Limb (tissue), 2 donors: Measurements from ENCODE around the gene PCED1B.
"Not testable (repeated sequence)": the region's sequence is repeated elsewhere in the genome, so short reads cannot be mapped to it uniquely, and the experiment has no call there.

Experiments used
- DNase-seq, 2 donors: peaks; one replicate each; pipeline ENCODE4 v3.0.0-alpha.2; 2016; ENCODE audit errors: extremely low spot score in 2 of 2

Gene PCED1B

DNA sequence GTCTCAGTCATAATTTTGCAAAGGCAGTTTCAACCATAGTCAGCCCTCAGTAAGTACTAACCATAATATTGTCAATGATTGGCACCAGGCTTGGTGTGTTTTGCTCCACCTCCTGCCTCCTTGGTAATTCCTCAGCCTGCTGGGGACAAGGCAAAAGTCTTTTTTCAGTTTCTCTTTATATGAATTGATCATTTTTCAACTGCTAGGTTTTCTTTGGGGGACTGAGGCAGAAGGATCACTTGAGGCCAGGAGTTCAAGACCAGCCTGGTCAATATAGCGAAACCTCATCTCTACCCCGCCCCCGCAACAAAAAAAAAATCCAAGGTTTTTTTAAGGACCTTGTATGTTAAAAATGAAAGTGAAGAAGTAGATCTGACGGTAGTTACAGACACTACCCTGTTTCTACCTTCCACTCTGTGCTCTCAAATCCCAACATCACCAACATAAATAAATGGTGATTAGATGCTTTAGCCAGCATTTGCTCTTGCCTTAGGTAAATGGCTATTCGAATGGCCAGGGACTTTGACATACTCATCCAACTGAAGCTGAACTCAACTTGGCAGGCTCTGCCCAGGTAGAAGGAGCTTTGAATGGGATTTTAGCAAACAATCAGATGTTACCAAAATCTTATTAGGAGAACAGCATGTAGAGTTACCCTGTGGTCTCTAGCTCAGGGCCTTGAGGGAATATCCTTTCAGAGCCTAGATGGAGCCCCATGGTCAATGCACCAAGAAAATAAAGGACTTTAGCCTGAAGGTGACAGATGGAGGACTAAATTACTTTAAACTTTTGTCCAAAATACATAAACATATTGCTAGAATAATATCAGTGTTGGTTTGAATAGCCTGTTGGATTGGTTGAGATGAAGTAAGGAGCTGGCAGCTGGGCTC lies 127.3 kb downstream of the PCED1B start:
- no peak for DNase-seq

DNA sequence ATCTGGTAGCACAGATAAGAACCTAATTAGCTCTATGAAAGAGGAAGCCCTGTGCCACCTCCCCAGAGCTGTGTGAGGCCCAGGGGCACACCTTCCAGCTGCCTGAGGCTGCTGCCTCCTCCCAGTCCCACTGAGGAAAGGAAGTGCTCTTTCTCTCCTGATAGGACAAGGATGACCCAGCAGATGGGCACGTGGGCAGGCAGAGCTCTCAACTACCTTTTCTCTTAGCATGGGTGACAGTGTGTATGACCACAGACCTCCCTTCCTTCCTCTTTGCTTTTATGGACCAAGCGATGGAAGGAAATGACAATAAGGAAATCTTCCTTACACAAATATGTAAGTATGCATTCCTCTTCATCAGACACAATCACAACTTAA lies 127.9 kb downstream of the PCED1B start:
- DNase-seq = no peak

DNA sequence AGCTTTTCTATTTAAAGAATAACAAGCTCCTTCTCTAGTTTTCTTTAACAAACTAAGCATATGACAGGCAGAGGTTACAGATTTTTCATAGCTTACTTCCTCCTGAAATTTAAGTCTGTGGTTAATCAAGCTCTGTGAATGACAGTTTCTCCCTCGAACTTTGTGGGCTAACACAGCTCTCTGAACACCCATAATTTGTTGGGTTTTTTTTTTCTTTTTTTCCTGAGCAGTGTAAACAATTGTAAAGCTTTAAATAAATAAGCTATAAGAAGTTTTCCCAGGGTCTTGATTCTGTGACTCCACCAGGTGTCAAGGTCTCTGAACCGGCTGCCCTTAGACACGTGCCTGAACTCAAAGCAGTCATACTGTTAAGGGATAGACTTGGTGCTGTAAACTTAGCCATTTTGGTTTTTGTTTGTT lies 128.4 kb downstream of the PCED1B start:
- DNase-seq = no peak

DNA sequence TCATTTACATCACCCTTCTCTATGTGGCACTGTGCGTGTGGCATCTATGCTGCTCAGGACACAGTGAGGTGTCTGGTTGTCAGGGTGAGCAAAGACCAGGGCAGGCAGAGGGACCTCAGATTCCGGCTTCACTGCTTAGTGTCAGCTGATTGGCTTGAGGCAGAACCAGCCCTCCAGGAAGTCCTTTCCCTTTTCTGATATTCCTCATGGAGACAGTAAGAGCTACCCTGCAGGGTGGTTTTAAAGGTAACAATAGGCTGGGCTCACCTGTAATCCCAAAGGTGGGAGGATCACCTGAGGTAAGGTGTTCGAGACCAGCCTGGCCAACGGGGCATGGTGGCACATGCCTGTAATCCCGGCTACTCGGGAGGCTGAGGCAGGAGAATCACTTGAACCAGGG lies 129.6 kb downstream of the PCED1B start:
- DNase-seq = no peak

DNA sequence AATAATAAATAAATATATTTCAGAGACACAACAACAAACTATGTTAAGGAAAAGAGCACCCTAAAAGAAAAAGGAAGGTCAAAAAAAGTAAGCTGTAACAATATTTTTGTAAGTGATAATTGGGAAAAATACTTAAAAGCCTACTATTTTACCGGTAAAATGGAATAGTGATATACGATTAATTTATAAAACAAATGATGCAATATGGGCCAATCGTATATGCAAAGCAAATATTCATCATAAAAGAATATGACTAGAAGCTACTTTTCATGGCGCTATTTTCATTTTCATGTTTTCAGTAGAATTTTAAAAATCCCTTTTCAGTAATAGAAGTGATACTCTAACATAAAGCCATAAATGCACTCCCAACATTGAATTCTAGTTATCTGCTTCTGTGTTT lies 131.4 kb downstream of the PCED1B start:
- DNase-seq = no peak

DNA sequence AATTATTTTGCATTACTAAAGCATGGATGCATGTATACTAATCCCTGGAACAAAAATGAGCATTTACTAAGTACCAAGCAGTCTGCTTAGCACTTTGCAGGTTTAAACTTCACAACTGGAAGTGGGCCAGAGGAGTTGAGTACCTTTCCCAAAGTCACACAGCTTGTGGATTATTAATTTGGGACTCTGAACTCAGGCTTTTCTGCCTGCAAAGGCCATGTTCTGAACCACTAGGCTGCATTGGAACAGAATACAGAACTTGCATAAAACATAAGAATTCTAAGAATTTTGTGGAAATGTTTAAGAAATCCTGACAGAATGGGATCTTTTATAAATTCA lies 133.2 kb downstream of the PCED1B start:
- DNase-seq = no peak

DNA sequence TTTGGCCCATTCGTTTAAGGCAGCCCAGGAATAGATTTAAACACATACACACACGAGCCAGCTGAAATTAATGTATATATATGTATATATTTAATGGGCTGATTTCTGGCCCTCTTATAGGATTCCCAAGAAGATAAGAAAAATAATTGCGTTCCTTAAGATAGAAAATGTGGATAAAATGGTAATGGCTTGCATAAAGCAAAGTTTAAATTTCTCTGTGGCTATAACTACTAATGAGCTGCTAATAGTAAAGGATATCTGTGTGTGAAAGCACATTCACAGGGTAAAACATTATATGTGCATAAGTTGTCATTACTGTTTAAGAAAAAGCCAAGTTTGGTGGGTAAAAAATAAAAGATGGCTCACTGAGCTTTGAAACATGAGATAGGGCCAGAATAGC lies 134.0 kb downstream of the PCED1B start:
- no peak for DNase-seq

DNA sequence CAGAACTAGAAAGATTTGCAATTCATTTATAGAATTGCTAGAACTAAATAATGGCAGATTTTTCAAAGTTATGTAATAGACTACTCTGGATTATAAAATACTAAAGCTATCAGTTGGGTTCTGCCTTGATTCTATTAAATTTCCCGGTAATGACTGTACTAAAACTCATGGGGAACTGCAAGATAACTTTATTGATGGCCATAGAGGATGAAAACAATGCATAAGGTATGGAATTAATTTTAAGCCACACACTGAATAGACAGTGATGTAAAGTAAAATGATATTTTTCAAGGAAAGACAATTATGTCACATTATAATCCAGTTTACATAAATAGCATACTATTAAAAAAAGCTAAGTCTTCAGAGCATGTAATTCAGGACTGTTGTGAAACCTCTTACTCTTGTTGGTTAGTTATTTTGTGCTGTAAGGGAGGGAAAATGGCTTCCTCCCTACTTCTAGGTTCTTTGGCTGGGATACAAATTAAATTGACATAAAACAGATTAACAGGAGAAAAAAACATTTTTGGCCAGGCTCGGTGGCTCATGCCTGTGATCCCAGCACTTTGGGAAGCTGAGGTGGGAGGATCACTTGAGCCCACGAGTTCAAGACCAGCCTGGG lies 134.7 kb downstream of the PCED1B start:
- DNase-seq = no peak

DNA sequence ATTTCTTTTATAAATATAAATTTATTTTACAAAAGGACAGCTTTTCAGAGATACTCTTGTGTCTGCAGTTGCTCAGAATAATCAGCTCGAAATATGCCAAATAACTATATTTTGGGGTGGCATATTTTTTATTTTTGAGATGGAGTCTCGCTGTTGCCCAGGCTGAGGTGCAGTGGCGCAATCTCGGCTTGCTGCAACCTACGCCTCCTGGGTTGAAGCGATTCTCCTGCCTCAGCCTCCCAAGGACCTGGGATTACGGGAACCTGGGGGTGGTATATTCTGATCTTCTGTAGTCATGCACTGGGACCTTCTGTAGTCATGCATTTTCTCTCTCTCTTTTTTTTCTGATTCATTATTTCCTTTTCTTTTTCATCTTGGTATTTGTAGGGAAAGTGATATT lies 135.3 kb downstream of the PCED1B start:
- no peak for DNase-seq

DNA sequence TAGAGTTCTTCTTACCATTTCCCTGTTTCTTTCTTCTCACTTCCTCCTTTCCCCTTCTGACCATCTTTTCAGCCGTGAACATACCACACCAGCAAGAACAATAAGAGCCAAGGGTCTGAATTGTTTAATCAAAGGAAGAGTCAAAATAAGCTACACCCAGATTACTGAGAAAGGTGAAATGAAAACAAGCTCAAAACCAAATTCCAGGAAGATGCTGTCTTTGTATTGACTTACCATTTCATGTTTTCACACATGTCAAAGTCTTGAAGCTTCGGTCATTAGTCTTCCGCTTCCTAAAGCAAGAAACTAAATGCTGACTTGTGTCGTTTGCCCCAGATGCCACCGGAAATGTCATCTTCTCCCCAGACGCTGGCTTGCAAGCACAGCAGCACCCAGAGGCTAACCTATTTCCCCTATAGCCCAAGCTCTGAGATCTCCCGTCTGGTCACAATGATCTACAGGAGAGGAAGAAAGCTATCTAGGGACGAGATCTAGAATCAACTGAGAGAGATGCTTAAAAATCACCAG lies 136.8 kb downstream of the PCED1B start:
- DNase-seq = no peak

DNA sequence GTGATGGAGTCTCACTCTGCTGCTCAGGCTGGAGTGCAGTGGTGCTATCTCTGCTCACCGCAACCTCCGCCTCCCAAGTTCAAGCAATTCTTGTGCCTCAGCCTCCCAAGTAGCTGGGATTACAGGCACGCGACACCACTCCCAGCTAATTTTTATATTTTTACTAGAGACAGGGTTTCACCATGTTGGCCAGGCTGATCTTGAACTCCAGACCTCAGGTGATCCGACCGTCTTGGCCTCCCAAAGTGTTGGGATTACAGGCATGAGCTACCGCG lies 138.1 kb downstream of the PCED1B start:
- DNase-seq = not testable (repeated sequence)

DNA sequence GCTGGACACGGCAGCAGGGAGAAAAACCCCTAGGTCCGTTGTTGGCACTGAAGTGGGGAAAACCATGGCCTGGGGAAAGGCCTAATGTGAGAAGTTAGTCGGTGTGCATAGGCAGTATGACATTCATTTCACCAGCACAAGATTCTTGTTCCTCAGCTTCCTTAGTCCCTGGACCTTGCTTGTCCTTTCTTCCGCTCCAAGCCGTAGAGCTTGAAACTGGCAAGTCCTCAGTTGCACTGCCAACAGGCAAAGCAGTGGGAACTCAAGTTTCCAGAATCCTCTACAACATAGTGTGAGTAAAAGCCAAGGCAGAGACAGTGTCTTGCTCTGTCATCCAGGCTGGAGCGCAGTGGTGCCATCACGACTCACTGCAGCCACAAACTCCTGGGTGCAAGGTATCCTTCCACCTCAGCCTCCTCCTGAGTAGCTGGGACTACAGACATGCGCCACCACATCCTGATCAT lies 138.8 kb downstream of the PCED1B start:
- DNase-seq = no peak

DNA sequence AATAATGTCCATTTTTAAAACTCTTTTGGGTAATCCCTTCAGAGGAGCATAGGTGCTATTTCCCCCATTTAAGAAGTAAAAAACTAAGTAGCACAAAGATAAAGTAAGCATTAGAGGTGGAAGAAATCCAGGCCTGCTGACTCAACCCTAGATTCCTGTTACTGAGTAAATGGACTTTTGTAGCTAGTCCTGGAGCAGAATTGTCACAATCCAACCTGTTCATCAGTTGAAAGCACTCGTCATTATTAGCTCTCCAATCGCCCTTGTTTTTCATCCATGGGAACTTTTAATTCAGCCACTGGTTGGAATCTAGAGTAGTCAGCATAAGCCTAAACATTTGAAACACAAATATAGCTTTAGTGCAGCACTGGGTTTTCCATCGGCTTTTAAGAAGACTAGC lies 139.8 kb downstream of the PCED1B start:
- no peak for DNase-seq

DNA sequence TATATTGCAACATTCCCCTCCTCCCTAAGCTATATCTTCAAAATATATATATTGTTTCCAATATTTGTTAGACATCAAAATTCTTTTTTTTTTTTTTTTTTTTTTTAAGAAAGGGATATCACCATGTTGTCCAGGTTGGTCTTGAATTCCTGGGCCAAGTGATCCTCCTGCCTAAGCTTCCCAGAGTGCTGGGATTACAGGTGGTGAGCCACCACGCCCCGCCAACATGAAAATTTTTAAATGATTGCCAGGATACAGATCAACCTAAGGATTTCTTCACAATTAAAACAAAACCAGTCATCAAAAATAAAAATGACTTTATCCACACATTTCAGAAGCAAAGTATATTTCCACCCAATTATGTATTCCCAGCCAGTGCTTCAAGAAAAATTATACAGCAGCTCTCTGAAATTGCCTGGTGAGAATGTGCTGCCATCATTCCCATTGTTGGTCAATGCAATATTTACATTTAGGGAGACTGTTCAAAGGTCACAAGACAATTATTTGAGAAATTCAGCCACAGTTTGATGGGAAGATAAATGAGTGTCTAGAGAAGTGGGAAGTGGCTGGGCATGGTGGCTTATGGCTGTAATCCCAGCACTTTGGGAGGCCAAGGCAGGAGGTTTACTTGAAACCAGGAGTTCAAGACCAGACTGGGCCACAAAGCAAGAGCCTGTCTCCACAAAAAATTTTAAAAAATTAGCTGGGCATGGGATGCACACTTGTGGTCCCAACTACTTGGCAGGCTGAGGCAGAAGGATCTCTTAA lies 142.0 kb downstream of the PCED1B start:
- DNase-seq = no peak

DNA sequence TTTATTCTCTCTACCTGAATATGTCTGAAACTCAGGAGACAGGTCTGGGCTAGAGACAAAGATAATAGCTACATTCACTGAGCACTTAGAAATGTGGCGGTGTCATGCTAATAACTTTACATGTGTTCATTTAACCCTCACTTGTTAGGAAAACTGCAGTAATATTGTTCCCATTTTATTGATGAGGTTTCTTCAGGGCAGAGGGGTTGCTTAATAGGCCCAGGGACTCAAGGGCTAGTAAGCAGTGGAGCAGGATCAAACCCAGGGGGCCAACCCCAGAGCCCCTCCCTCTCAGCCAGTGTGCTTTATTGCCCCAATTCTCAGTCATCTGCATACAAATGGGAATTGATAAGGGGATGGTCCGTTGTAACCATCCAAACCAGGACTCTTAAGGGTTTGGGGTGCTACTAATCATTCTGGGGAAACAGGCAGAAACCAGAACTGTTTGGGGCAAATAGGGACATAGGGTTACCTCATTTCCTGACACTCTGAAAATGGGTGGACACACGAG lies 143.2 kb downstream of the PCED1B start:
- DNase-seq = no peak

DNA sequence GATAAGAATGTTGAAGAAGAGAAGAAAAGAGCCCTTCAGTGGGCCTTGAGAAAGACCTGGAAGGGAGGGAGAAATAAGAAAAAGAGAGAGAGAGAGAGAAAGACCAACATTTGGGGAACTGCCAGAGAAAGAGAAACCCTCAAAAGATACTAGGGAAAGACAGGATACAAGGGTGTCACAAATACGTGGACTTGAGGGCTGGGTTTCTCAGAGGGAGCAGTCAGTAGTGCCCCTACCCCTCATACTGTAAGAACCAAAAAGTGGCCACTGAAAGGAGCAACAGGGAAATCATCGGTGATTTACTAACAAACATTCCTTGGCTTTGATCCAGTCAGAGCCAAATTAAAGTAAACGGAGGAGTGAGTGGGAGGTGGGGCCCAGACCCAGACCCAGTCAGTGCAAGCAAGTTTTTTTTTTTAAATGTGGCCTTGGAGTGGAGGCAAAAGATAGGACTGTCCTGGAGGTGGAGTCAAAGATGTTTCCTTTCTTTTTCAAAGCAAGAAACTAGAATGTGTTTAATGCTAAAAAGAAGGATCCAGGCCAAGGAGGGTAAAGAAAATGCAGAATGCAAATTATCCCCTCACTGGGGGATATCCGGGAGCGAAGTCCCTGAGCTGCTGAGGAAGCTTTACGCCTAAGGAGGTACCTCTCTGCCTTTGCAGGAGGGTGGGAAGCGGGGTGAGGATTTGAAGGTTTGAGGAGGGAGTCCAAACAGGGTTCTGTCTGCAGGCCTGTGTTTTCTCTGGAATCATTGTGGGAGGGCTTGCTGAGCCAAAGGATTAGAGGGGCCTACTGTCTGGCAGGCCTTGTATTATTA lies 143.8 kb downstream of the PCED1B start:
- DNase-seq = no peak

DNA sequence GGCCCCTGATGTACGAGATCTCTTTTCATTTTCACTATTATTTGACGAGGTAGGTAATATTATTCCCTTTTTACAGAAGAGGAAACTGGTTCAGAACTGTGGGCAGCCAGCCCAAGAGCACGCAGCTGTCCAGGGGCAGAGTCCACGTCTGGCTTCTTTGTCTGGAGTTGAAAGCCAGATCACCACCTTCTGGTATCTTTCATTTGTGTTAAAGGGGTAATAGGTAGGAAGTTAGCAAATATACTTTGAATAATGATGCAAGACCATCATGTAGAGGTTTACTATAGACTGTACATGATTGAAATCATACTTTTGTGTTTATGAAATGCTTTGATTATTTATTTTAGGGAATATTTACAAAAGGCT lies 144.4 kb downstream of the PCED1B start:
- DNase-seq = no peak

DNA sequence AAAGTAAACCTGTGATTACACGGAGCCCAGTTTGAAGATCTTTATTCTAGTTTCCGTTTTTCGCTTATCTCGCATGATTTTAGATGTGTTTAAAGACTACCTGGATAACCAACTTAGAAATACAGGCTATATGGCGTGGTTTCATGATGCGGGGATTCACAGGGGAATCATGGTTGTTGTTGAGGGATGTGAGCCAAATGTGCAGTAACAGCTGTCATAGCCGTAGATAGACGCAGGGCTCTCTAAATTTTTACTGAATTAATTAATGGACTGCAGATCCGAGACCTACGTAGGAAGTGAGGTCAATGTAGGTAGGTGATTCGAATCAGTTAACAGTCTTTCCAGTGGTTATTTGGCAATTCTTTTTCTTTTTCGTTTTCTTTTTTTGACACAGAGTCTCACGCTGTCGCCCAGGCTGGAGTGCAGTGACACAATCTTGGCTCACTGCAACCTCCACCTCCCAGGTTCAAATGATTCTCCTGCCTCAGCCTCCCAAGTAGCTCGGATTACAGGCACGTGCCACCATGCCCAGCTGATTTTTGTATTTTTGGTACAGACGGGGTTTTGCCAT lies 145.2 kb downstream of the PCED1B start:
- no peak for DNase-seq

DNA sequence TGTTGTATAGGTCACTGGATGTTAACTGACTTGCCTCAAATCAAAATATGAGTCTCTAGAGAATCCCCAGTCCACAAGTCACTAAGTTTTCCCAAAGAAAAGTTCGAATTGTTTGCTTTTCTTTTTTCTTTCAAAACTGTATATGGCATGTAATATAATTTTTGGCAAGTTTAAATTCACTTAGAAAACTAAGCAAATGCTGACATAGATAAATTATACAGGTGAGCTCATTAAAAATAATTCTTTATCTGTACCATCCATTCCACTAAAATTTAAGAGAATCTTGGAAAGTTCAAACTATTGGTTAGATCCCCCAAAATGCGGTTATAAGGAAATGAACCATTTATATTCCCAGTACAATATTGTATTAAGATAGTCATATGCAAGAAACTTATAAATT lies 145.9 kb downstream of the PCED1B start:
- no peak for DNase-seq

DNA sequence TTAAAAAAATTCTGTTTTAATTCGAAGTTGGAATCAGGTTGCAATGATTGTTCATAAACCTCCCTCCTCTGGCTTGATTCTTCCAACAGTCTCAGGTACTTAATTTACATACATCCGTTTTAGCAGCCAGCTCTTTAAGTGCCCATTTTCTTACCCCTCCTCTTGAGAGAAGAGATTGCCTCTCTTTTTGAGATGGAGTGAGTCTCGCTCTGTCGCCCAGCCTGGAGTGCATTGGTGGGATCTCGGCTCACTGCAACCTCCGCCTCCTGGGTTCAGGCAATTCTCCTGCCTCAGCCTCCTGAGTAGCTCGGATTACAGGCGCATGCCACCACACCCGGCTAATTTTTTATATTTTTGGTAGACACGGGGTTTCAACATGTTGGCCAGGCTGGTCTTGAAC lies 146.8 kb downstream of the PCED1B start:
- DNase-seq = no peak

DNA sequence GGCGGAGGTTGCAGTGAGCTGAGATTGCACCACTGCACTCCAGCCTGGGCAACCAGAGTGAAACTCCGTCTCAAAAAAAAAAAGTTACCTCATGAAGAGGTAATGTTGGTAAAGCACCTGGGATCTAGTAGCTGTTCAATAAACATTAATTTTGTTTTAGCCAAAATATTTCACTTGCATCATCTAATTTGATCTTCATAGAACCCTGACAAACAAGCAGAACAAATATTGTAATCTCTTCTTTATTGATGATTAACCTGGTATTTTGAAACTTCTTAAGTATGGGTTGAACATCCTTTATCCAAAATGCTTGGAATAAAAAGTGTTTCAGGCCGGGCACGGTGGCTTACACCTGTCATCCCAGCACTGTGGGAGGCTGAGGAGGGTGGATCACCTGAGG lies 149.4 kb downstream of the PCED1B start:
- no peak for DNase-seq
